ENCODE measurements around the gene EPOP.

EPOP gene

DNA sequence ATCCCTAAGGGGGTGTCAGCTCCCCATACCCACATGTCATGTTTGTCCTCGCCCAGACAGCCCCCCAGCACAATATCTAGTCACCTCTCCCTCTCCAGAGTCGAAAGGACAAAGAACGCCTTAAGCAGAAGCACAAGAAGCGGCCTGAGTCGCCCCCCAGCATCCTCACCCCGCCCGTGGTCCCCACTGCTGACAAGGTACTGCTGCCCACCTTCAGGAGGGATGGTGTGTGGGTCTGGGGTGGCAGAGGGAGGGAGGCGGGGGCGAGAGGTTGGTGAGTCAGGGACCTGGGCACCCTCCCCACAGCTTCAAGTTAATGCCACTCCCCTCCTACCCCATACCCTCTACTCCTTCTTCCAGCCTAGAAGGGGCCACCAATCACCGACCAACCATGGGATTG is 37.8 kb upstream of the EPOP start:
- Histone ChIP-seq H3K27me3 (ENCODE audit: low read length) (no peaks in the 10 kb centered on the region), H3K36me3 (ENCODE audit: low read length) (no peaks in the 10 kb centered on the region), H3K4me3 (ENCODE audit: insufficient read depth, low read length, poor library complexity, severe bottlenecking) (no peak overlapping the region), H3K27ac (ENCODE audit: low read depth, low read length) (no peak overlapping the region), H3F3A (ENCODE audit: insufficient read depth) (no peaks in the 10 kb centered on the region), H3K9me3 (ENCODE audit: insufficient read depth, low read length) (no peaks in the 10 kb centered on the region), H4K20me1 (ENCODE audit: low read depth, low read length) (no peaks in the 10 kb centered on the region), H3K79me2 (ENCODE audit: insufficient read depth, low read length) (peaks cover 6% of the 10 kb centered on the region; the same call in 1 of the 2 replicates), H3K4me2 (ENCODE audit: low read depth, low read length, poor library complexity, severe bottlenecking) (no peak overlapping the region), H3K9me2 (replicated peaks; ENCODE audit: insufficient read depth, low read length) (no peaks in the 10 kb centered on the region), H2AFZ (ENCODE audit: low read depth, low read length, severe bottlenecking) (no peak overlapping the region), H3K9ac (ENCODE audit: low read length) (no peak overlapping the region)
- no peak for TF ChIP-seq EZH2phosphoT487 (conservative IDR thresholded peaks at IDR 0.05; ENCODE audit: low read length)
- TF ChIP-seq, protein P1, sequence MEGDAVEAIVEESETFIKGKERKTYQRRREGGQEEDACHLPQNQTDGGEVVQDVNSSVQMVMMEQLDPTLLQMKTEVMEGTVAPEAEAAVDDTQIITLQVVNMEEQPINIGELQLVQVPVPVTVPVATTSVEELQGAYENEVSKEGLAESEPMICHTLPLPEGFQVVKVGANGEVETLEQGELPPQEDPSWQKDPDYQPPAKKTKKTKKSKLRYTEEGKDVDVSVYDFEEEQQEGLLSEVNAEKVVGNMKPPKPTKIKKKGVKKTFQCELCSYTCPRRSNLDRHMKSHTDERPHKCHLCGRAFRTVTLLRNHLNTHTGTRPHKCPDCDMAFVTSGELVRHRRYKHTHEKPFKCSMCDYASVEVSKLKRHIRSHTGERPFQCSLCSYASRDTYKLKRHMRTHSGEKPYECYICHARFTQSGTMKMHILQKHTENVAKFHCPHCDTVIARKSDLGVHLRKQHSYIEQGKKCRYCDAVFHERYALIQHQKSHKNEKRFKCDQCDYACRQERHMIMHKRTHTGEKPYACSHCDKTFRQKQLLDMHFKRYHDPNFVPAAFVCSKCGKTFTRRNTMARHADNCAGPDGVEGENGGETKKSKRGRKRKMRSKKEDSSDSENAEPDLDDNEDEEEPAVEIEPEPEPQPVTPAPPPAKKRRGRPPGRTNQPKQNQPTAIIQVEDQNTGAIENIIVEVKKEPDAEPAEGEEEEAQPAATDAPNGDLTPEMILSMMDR (IDR thresholded peaks at IDR 0.05; ENCODE audit: insufficient read depth, low read length, poor library complexity, severe bottlenecking), result no peak

DNA sequence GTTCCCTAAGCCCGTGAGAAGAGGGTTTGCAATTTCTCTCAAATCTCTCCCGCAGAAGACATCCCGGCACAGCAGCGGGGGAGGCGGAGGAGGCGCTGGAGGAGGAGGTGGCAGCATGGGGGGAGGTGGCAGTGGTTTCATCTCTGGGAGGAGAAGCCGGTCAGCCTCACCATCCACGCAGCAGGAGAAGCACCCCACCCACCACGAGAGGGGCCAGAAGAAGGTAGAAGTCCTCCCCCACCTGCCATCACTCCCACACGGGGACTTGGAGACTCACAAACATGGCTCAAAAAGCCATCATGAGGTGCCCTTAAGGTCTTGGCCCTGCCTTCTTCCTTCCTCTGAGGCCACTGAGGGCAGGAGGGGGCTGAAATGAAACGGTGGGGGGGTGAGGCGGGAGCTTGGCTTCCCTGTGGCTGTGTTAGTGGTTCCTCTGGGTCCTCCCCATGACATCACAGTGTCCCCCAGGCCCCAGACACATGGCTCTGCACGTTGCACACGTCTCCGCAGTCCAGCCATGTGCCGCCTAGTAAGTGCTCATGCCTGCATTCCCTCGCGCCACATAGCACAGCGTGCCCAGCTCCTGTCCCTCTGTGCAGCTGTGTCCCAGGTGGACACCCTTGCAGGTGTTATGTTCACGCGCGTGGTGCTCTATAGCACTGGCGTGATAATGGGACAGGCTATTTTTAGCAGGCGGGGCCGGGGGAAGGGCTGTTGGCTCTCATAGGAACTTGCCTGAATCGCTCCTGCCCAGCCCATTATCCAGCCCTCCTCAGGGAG is 37.2 kb upstream of the EPOP start:
- H3K79me2 ChIP-seq (ENCODE audit: insufficient read depth, low read length), result peaks cover 12% of the 10 kb centered on the region; the same call in 1 of the 2 replicates
- H3F3A ChIP-seq (ENCODE audit: insufficient read depth), result no peaks in the 10 kb centered on the region; the same call in 1 of the 2 replicates
- no peaks in the 10 kb centered on the region for H4K20me1 ChIP-seq (ENCODE audit: low read depth, low read length)
- no peaks in the 10 kb centered on the region for H3K27me3 ChIP-seq (ENCODE audit: low read length)
- no peak overlapping the region for H3K4me2 ChIP-seq (ENCODE audit: low read depth, low read length, poor library complexity, severe bottlenecking)
- no peaks in the 10 kb centered on the region for H3K36me3 ChIP-seq (ENCODE audit: low read length)
- H3K9me2 ChIP-seq (replicated peaks; ENCODE audit: insufficient read depth, low read length), result no peaks in the 10 kb centered on the region
- no peak overlapping the region for H3K27ac ChIP-seq (ENCODE audit: low read depth, low read length)
- no peak overlapping the region for H3K9ac ChIP-seq (ENCODE audit: low read length)
- no peak overlapping the region for H2AFZ ChIP-seq (ENCODE audit: low read depth, low read length, severe bottlenecking)
- H3K9me3 ChIP-seq (ENCODE audit: insufficient read depth, low read length), result no peaks in the 10 kb centered on the region
- TF ChIP-seq, protein P1 (IDR thresholded peaks at IDR 0.05; ENCODE audit: insufficient read depth, low read length, poor library complexity, severe bottlenecking), result no peak
- TF ChIP-seq EZH2phosphoT487 (conservative IDR thresholded peaks at IDR 0.05; ENCODE audit: low read length), result no peak
- H3K4me3 ChIP-seq (ENCODE audit: insufficient read depth, low read length, poor library complexity, severe bottlenecking), result no peak overlapping the region

DNA sequence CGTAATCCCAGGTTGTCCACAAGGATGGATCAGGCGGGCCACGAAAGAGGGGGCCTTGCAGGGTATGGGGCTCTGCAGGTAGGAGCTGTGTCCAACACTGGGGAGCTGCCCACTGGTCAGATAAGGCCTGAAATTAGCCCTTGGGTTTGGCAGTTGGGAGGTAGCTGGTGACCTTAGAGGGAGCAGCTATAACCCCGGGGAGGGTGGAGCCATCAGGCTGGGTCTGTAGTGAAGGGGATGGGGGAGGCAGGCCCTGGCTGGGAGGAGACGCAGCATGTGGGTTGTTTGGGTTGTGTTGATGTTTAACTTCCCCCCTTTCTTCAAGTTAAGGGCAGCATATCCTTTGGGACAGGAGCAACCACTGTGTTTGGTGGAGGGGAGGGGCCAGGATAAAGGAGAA is 36.2 kb upstream of the EPOP start:
- Histone ChIP-seq H3K27ac (ENCODE audit: low read depth, low read length) (no peak overlapping the region), H3F3A (ENCODE audit: insufficient read depth) (peaks cover 6% of the 10 kb centered on the region; the same call in 1 of the 2 replicates), H3K4me2 (ENCODE audit: low read depth, low read length, poor library complexity, severe bottlenecking) (no peak overlapping the region), H3K9ac (ENCODE audit: low read length) (no peak overlapping the region), H3K4me3 (ENCODE audit: insufficient read depth, low read length, poor library complexity, severe bottlenecking) (no peak overlapping the region), H3K9me2 (replicated peaks; ENCODE audit: insufficient read depth, low read length) (no peaks in the 10 kb centered on the region), H3K79me2 (ENCODE audit: insufficient read depth, low read length) (peaks cover 22% of the 10 kb centered on the region), H3K27me3 (ENCODE audit: low read length) (no peaks in the 10 kb centered on the region), H3K9me3 (ENCODE audit: insufficient read depth, low read length) (no peaks in the 10 kb centered on the region), H4K20me1 (ENCODE audit: low read depth, low read length) (no peaks in the 10 kb centered on the region), H3K36me3 (ENCODE audit: low read length) (no peaks in the 10 kb centered on the region), H2AFZ (ENCODE audit: low read depth, low read length, severe bottlenecking) (no peak overlapping the region)
- TF ChIP-seq, protein P1 (IDR thresholded peaks at IDR 0.05; ENCODE audit: insufficient read depth, low read length, poor library complexity, severe bottlenecking), result no peak
- TF ChIP-seq EZH2phosphoT487 (conservative IDR thresholded peaks at IDR 0.05; ENCODE audit: low read length), result no peak
